HEK293 (cell line): Measurements from ENCODE around the gene PKP4.

Experiments used
- CTCF ChIP-seq: fragments of 450-650 bp; formaldehyde crosslinking; IDR thresholded peaks from 2 replicates; pipeline ENCODE4 v1.5.1; 2016; ENCODE audit warnings: missing biosample characterization, missing genetic modification characterization
- KLF1 ChIP-seq: fragments of 450-650 bp; formaldehyde crosslinking; IDR thresholded peaks from 2 replicates; pipeline ENCODE4 v1.5.1; 2016; ENCODE audit warnings: missing biosample characterization, missing genetic modification characterization
- MYNN ChIP-seq: fragments of 450-650 bp; formaldehyde crosslinking; IDR thresholded peaks from 2 replicates; pipeline ENCODE4 v1.5.1; 2016; ENCODE audit warnings: missing biosample characterization, missing genetic modification characterization, borderline replicate concordance
- SALL2 ChIP-seq: fragments of 450-650 bp; formaldehyde crosslinking; IDR thresholded peaks from 2 replicates; pipeline ENCODE4 v1.5.0; 2017; ENCODE audit warnings: missing biosample characterization, mild to moderate bottlenecking, missing genetic modification characterization, borderline replicate concordance
- YY1 ChIP-seq: fragments of 450-650 bp; formaldehyde crosslinking; IDR thresholded peaks from 2 replicates; pipeline ENCODE4 v1.5.1; 2018; ENCODE audit warnings: missing biosample characterization, missing genetic modification characterization
- YY2 ChIP-seq: fragments of 450-650 bp; formaldehyde crosslinking; IDR thresholded peaks from 2 replicates; pipeline ENCODE4 v1.5.1; 2016; ENCODE audit warnings: missing biosample characterization, missing genetic modification characterization
- ZBTB7A ChIP-seq: fragments of 450-650 bp; formaldehyde crosslinking; IDR thresholded peaks from 2 replicates; pipeline ENCODE4 v1.5.1; 2016; ENCODE audit warnings: low read depth, missing biosample characterization, missing genetic modification characterization
- ZNF24 ChIP-seq: fragments of 450-650 bp; formaldehyde crosslinking; IDR thresholded peaks from 2 replicates; pipeline ENCODE4 v1.5.1; 2016; ENCODE audit warnings: missing biosample characterization, missing genetic modification characterization
- ZNF37A ChIP-seq: fragments of 450-650 bp; IDR thresholded peaks from 2 replicates; pipeline ENCODE4 v1.5.1; 2018; ENCODE audit warnings: missing biosample characterization, missing genetic modification characterization
- ZNF394 ChIP-seq: fragments of 450-650 bp; formaldehyde crosslinking; IDR thresholded peaks from 2 replicates; pipeline ENCODE4 v1.5.1; 2016; ENCODE audit warnings: missing biosample characterization, missing genetic modification characterization, mild to moderate bottlenecking, moderate library complexity, borderline replicate concordance
- ZNF530 ChIP-seq: fragments of 450-650 bp; formaldehyde crosslinking; IDR thresholded peaks from 2 replicates; pipeline ENCODE4 v1.5.1; 2016; ENCODE audit warnings: low read depth, missing biosample characterization, missing genetic modification characterization
- ZNF549 ChIP-seq: fragments of 450-650 bp; IDR thresholded peaks from 2 replicates; pipeline ENCODE4 v1.5.1; 2018; ENCODE audit warnings: missing biosample characterization, missing genetic modification characterization, mild to moderate bottlenecking, inconsistent platforms, moderate library complexity
- ZNF768 ChIP-seq: fragments of 450-650 bp; formaldehyde crosslinking; IDR thresholded peaks from 2 replicates; pipeline ENCODE4 v1.5.1; 2018; ENCODE audit warnings: missing biosample characterization, mild to moderate bottlenecking, missing genetic modification characterization

- TF ChIP-seq CTCF (tag by site-specific recombination) = no peak
- TF ChIP-seq ZNF530 (tag by site-specific recombination) = no peak
- no peak for TF ChIP-seq ZBTB7A
- TF ChIP-seq ZNF37A (tag by site-specific recombination) = no peak
- no peak for TF ChIP-seq ZNF24 (tag by site-specific recombination)
- no peak for TF ChIP-seq SALL2 (tag by site-specific recombination)
- TF ChIP-seq YY1 = no peak
- TF ChIP-seq KLF1 = no peak
- TF ChIP-seq YY2 = no peak
- TF ChIP-seq ZNF394 (tag by site-specific recombination) = no peak
- TF ChIP-seq MYNN (tag by site-specific recombination) = no peak
- TF ChIP-seq ZNF549 (tag by site-specific recombination) = no peak
- TF ChIP-seq ZNF768 (tag by site-specific recombination) = no peak
Observed at GRCh38 chr2:158723181-158723838, 266.6 kb downstream of the PKP4 start.
